ELF-1 (cell line): ENCODE measurements around the gene UBE2C.
"Not testable (repeated sequence)": the region's sequence is repeated elsewhere in the genome, so short reads cannot be mapped to it uniquely, and the experiment has no call there.

ENCODE experiments used
- DNase-seq: peaks from one replicate; pipeline ENCODE4 v3.0.0-alpha.2; 2016; ENCODE audit warnings: low read depth, low spot score

The UBE2C gene

DNA sequence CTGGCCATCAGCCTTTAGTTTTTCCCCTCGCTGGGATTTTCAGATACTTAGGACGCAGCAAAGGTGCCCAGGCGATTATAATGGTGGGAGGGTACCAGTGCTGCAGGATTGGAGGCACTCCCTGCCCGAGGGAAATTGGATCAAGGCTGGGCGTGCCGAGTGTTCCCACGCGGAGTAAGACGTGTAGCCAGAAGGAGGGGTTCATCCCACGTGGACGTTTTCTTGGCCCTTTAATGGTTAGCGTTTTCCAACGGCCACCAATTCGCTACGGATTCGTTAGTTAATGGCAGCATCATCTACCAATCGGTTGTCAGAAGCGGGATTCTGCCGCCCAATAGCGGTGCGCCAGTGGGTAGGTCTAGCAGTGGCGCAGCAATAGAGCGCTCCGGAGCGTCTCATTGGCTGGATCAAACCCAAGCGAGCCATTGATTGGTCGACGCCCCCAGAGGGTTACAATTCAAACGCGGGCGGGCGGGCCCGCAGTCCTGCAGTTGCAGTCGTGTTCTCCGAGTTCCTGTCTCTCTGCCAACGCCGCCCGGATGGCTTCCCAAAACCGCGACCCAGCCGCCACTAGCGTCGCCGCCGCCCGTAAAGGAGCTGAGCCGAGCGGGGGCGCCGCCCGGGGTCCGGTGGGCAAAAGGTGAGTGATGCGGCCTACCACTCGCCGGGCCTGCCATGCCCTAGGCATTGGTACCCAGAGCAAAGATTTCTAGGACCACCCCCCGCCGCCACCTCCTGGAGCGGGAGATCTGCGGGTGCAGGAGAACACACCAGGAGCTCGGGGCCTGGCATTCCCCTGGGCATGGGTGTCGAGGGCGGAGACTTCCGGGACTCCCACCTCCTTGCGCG, at the start of gene UBE2C:
Gene UBE2C (plus strand): TSS at position 488 of the 849 bp plus-strand sequence. CDS start 52 bp downstream, at position 540.
- peak; percentile 99 for DNase-seq

DNA sequence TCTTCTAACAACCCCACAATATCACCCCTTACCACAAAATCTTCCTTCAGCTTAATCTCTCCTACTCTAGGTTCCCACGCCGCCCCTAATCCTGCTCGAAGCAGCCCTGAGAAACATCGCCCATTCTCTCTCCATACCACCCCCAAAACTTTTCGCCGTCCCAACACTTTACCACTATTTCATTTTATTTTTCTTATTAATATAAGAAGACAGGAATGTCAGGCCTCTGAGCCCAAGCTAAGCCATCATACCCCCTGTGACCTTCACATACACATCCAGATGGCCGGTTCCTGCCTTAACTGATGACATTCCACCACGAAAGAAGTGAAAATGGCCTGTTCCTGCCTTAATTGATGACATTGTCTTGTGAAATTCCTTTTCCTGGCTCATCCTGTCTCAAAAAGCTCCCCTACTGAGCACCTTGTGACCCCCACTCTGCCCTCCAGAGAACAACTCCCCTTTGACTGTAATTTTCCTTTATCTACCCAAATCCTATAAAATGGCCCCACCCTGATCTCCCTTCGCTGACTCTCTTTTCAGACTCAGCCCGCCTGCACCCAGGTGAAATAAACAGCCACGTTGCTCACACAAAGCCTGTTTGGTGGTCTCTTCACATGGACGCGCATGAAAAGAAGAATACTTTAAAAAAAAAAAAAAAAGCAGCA, 47.7 kb upstream of the UBE2C start:
- not testable (repeated sequence) for DNase-seq

DNA sequence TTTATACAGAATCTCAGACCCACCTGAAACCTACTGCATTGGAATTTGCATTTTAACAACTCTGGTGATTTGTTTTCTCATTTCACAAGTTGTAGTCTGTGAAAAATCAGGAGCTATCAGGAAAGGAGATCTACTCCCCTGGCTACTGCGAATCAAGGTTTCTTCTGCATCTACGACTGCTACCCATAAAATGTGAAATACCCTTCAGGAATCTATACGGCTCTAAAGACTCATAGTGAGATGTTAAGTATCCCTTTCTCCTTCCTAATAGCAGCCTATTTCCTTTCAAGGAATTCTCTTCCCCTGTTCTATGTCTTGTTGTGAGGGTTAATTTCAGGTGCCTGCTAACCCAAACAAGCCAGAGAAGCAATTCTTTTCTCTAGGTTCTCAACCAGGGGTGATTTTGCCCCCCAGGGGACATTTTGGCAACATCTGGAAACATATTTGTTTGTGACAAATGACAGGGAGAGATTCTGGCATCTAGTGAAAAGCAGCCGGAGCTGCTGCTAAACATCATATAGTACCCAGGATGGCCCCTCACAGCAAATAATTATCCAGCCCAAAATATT, 47.1 kb upstream of the UBE2C start:
- no peak for DNase-seq

DNA sequence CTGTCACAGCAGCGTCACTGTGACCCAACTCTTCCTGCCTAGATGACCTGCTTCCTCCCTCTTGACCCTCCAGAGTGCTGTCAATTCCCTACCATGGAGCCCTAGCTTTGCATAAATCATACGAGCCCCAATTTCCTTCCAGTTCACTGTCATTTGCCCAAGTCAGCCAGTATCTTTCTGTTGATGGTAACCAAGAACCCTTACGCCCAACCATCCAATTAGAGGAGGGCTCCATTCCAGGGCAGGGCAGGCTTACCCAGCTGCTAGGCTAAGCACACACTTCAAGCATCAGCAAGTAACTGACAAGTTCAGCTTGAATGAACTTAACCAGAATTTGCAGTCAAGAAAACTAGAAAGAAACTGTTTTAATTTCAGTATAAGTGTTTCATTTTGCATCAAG, 46.5 kb upstream of the UBE2C start:
- DNase-seq, result no peak

DNA sequence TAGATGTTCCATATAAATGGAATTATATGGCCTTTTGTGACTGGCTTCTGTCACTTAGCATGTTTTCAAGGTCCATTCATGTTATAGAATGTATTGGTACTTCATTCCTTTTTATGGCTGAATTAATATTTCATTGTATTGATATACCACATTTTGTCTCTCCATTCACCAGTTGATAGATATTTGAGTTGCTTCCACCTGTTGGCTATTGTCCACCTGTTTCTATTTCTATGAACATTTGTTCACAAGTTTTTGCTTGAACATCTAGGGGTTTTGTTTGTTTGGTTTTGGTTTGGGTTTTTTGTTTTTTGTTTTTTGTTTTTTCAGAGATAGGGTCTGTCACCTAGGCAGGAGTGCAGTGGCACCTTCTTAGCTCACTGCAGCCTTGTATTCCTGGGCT, 44.0 kb upstream of the UBE2C start:
- no peak for DNase-seq

DNA sequence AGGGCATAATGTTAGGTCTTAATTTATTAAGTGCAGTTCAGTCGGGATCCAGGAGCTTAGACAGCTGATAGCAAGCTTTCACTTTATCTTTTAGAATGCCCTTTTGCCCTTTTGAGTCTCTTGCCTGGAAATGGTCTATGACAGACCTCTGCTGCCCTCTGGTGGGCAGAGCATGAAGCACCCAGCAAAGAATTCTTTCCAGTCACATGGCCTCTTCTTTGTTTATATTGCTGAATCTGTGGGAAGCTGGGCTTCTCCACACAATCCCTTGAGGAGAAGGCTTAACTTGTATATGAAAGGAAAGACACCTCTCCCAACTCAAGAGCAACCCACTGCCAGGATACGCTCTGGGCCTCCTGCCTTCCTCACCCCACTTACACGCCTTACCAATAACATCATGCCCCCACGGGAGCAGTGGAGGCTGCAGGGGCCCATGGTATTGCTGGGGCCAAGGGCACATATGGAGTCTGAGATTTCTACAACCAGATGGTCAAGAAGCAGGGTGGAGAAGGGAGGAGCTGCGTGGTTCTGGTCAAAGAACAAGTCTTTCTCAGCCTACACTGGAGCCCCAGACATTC, 41.2 kb upstream of the UBE2C start:
- DNase-seq, result peak; percentile 93

DNA sequence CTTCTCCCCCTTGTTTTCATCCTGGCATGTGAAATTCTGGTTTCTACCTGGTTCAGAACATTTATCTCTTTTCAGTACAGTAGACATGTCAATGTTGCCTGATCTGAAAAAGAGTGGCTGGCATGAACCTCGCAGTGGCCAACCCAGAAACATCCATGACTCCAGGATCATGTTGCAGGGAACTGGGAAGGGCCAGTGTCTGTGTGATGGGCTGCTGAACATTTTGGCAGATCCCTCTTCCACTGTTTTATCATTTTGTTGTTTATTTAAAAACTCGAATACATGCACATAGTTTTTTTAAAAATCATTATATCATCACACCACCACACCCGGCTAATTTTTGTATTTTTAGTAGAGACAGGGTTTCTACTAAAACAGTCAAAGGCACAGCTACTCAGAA, 39.8 kb upstream of the UBE2C start:
- DNase-seq, result no peak

DNA sequence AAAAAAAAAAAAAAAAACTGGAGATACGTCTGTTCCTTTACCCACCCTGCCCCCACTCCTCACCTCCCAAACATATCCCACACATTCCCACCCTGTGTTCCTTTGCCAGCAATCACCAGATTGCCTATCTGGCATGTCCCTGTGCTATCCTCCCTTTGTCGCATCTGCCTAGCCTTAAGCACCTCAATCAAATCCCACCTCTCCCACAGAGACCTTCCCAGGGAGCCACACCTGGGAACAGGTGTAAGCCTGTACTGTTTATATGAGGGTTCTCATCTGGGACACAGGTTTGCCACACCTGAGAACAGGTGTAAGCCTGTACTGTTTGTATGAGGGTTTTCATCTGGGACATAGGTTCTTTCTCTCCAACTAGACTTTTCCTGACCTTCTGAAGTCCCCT, 37.5 kb upstream of the UBE2C start:
- no peak for DNase-seq

DNA sequence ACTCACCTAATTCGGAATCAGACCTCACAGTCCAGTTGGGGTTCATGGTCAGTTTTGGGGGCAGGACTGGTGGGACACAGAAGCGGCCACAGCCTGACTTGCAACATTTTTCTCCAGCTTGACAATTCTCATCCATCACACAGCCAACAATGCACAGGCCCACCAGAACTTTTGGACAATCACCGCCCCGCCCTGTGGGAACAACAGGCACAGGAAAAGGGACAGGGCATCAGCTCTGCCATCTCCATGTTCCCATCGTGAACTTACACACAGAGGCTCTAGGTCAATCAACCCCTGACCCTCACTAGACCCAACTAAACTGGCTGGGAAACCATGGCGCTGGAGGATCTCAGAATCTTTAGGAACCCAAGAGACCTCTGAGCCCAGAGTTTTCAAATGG, 37.0 kb upstream of the UBE2C start:
- DNase-seq, result no peak

DNA sequence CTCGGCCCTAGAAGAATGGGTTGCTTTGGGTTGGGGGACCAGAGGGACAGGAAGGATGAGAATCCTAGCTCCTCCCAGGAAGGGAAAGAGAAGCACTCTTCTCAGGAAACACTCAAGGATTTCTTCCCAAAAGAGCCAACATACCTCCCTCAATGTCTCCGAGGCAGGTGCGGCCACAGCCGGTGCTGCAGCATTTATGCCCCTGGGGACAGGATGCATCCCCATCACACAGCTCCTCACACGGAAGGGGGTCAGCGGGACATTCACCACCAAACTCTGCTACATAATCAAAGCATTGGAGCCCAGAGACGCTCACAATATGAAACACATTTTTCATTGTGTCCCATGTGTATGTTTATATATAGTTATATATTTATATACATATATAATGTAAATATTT, 35.5 kb upstream of the UBE2C start:
- DNase-seq, result no peak

DNA sequence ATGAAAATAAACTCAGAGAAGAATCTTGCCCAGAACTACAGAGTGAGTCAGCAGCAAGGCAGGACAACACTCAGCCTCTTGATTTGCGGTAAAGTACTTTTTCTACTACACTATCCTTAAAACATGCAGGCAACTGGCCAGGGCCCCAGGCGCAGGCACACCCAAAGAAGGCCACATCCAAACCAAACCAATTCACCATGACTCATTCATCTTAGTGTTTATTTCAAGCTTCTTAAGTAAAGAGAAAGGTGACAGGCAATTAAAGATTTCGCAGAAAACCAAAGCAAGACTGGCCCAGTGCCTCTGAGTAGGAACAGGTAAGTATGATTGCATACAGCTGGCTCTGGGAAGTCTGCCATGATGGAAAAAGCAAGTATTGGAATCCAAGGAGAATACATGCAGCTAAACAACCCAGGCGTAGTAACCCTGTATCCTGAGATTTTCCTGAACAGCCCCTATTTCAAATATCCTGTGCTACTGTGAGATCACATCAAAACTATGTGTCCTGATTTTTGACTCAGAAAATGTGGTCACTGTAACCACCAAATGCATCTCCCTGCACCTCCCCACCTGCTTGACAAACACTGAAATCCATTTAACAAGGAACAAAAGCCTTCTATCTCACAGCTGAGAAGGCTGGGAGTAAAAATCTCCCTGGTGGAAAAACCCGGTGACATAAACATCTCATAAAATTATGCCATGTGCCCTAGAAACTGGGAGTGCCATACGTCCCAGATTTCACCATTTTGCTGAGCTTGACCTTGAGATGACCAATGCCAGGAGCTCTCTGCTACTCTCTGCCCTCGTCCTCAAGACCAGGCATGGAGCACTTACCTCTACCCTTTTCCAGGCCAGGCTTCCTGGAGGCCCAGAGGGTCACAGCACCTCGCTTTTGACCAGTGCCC, 33.2 kb upstream of the UBE2C start:
- peak; percentile 36 for DNase-seq

DNA sequence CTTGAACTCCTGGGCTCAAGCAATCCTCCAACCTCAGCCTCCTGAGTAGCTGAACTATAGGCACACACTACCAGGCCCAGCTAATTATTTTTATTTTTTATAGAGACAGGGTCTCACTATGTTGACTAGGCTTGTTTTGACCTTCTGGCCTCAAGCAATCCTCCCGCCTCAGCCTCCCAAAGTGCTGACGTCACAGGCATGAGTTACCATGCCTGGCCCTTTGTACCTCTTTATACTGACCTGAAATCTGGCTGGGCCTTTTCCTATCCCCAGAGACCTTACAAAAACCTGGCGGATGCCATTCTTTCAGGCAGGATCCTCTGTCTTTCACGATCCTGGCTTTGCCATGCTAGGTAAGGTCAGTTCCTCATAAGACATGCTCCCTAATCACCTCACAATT, 32.3 kb upstream of the UBE2C start:
- DNase-seq, result no peak

DNA sequence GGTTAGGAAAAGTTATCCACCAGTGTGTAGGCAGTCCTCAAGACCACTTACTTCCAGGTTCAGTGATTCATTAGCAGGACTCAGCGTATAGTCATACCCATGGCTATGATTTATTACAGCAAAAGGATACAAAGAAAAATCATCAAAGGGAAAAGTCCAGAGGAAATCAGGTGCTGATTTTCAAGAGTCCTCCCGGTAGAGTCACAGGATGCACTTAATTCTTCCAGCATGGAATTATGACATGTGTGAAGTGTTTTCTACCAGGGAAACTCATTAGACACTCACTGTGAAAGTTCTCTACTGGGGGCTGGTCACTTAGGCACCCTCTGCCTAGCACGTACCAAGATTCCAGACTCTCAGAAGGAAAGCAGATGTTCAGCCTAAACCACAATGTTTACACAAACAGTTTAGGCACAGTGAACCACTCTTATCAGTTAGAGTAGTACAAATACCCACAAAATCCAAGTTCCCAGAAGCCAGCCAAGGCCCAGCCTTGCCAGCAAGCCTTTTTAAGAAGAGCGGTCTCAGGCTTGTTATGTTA, 31.0 kb upstream of the UBE2C start:
- DNase-seq, result peak; percentile 26

DNA sequence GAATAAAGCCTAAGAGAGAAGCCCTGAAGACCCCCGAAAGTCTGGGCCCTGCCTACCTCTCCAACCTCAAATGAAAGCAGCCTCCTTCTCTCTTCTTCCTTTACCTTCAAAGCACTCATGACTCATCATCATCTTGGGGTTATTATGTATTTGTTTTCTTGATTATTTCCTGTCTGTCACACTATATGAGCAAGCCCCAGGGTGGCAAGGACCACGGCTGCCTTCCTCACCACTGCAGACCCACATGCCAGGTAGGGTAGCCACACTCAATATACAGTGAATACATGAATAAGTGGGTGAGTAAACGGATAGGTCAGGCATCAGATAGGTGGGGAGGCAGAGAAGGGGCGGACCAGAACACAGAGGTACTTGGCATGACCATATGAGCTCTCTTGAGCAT, 29.6 kb upstream of the UBE2C start:
- DNase-seq, result no peak

DNA sequence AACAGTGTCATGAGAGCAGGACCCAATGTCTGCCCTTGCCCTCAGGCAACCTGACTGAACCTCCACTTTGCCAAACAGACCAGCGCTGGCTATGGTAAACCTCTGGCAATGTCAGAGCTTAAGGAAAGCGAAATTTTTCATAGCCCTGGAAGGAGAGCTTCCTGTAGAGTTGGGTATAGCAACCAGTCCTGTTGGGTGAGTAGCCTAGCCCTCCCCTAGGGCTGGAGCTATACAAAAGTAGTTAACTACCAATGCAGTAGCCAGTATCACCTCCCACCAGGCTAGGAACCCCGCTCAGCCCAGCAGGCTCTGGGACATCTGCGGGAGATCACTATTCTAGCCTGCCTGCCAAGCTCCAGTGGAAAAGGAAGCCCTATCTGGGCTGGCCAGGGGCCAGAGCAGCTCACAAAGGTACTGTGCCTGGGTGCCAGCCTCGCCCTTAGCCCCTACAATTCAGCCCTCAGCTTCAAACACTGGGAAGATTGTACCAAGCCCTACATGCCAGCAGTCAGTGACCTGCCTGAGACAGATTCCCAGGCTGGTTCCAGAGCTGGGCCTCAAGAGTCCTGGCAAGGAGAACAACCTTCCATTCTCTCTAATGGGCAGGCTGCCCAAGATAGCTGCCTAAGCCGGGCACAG, 28.7 kb upstream of the UBE2C start:
- peak; percentile 33 for DNase-seq

DNA sequence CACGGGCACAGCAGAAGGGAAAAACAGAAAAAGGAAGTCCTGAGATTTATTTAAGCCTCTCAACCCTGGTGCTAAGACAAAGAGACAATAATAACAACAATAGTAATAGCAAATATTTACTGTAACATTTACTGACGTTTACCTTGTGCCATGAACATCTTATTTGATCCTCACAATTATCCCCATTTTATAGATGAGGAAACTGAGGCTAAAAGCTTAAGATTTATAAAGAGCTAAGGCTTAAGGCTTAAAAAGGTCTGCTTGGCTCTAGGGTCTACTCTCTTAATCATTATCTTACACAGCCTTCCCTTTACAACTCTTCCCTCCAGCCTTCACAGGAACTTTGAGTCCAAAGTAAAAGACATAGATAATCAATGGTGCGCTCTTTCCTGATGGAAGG, 24.1 kb upstream of the UBE2C start:
- no peak for DNase-seq

DNA sequence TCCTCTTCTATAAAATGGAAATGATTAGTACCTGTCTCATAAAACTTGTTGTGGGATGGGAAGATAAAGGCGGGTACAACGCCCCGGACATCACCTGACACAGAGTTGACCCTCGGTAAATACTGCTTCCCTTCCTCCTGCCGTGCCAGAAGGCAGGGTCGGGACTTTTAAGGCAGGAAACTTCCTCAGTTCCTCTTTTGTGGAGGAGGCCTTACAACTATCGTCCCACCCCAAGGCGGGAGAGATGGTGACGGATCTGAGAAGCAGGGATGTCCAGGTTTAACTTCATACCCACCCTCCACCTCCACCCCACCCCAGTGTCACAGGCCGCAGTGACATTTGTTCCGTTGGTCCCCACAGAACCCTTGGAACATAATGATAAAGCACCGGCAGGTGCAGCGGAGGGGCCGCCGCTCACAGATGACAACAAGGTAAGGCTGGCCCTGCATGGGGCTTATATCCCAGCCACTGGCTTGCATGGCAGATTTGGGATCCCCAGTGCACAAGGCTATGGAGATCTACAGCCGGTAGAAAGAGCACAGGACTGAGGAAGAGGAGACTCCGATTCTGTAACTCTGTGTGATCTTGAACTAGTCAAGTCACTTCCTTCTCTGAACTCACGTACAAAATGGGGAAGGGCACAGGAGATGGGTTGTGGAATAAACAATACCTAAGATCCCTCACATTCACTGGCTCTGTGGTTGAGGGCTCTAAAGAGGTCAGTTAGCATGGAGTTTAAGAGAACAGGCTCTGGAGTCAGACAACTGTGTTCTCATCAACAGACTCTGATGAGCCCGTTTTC, 19.9 kb upstream of the UBE2C start:
- DNase-seq, result no peak

DNA sequence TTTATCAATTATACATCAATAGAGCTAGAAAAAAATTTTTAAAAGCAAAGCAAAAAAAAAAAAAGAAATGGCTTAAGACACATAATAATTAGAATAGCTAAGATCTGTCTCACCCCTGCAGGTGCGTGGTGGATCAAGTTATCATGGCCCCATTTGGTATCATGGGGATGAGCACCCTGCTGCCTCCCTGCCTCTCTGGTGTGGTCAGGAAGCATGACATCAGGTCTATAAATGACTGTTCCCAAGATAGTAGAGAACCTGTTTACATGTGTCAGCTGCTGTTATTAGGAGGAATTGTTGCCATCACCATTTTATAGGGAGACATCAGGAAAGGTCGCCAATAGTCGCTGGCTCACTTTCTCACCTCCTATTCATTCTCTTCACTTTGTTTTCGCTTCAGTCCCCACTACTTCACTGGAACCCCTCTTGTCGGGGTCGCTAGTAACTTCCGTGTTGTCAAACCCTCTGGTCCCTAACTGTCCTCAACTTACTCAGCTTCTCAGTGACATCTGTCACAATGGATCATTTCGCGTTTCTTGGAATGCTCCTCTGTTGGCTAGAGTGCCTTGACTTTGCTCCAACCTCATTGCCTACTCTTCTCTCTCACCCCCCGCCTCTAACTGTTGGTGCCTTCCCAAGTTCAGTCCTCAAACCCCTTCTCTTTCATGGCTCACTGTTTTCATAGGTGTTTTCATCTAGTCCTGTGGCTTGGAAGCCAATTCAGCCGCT, 15.9 kb upstream of the UBE2C start:
- no peak for DNase-seq

DNA sequence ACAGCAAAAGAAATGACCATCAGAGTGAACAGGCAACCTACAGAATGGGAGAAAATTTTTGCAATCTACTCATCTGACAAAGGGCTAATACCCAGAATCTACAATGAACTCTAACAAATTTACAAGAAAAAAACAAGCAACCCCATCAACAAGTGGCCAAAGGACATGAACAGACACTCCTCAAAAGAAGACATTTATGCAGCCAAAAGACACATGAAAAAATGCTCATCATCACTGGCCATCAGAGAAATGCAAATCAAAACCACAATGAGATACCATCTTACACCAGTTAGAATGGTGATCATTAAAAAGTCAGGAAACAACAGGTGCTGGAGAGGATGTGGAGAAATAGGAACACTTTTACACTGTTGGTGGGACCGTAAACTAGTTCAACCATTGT, 14.9 kb upstream of the UBE2C start:
- DNase-seq, result not testable (repeated sequence)
